ENCODE measurements around the gene GJA10.
"Not testable (repeated sequence)": the region's sequence is repeated elsewhere in the genome, so short reads cannot be mapped to it uniquely, and the experiment has no call there.

GJA10 gene

DNA sequence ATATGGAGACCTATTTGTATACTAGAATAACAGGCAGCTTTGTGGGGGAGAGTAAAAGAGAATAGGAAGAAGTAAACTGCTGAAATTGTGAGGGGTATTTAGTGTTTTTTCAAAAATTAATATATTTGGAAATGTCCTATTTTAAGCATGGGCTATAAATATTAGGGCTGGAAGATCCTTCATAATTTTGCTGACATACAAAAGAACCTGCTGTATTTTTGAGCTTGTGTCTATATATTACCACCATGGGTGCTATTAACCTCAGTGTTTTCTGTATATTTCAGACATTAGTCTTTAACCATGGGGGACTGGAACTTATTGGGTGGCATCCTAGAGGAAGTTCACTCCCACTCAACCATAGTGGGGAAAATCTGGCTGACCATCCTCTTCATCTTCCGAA lies at the start of gene GJA10:
TSS of gene GJA10 (plus strand) at position 301 of the 400 bp plus-strand sequence. CDS start at position 301, 0 bp downstream.
- no peak for DNase-seq (ENCODE audit: low read depth)

DNA sequence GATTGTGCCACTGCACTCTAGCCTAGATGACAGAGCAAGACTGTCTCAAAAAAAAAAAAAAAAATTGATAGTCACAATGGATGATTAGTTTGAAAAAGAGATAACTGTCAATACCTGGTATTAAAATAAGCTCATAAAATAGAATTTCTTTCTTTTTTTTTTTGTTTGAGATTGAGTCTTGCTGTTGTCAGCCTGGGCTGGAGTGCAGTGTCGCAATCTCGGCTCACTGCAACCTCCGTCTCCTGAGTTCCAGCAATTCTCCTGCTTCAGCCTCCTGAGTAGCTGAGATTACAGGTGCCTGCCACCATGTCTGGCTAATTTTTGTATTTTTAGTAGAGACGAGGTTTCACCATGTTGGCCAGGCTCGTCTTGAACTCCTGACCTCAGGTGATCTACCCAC lies 46.8 kb upstream of the GJA10 start:
- DNase-seq (ENCODE audit: low read depth) = not testable (repeated sequence)

DNA sequence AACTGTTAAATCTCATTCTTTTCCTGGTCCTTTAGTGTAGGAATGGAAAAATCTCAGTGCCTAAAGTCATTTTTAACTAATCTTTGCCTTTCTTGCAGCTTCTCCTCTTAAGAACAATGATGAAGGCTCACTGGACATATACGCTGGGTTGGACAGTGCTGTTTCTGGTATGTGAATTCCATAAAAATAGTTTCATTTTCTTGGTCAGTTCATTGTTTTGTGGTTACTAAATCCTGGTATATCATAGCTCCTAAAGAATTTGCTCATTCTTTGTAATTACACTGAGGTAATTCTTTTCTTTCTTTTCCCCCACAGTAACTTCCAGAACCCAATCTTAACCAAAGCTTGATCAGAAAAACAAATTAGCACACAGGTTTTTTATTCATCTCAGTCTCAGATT lies 41.2 kb upstream of the GJA10 start:
- DNase-seq (ENCODE audit: low read depth) = no peak

DNA sequence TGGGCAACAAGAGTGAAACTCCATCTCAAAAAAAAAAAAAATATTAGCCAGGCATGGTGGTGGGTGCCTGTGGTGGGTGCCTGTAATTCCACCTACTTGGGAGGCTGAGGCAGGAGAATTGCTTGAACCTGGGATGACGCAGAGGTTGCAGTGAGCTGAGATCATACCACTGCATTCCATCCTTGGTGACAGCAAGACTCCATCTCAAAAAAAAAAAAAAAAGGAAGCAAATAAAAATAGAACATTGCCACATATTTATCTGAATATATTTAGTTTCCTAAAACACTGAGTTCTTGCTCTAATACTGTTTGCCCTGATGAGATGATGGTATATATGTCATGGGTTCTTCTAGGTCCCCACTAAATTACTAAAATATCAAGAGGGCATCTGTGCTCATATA lies 36.2 kb upstream of the GJA10 start:
- no peak for DNase-seq (ENCODE audit: low read depth)

DNA sequence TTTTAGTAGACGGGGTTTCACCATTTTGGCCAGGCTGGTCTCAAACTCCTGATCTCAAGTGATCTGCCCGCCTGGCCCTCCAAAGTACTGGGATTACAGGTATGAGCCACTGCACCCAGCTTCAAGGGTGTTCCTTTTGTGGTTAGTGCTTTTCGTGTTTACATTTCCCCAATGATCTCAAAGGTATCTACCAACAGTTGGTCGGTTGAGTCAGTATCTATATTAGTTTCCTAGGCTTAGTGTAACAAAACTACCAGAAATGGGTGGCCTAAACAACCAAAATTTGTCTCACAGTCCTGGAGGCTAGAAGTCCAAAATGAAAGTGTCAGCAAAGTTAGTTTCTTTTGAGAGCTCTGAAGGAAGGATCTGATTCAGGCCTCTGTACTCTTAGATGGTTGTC lies 34.5 kb upstream of the GJA10 start:
- no peak for DNase-seq (ENCODE audit: low read depth)

DNA sequence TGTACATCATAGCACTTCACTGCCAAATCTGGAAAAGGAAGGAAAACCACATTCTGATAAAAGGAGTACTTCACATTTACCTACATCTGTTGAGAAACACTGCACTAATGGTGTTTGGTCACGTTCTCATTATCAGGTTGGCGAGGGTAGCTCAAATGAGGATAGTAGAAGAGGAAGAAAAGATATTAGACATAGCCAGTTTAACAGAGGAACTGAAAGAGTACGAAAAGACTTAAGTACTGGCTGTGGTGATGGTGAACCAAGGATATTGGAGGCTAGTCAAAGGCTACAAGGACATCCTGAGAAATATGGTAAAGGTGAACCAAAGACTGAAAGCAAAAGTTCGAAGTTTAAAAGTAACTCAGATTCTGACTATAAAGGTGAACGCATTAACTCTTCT lies 32.0 kb upstream of the GJA10 start:
- no peak for DNase-seq (ENCODE audit: low read depth)

DNA sequence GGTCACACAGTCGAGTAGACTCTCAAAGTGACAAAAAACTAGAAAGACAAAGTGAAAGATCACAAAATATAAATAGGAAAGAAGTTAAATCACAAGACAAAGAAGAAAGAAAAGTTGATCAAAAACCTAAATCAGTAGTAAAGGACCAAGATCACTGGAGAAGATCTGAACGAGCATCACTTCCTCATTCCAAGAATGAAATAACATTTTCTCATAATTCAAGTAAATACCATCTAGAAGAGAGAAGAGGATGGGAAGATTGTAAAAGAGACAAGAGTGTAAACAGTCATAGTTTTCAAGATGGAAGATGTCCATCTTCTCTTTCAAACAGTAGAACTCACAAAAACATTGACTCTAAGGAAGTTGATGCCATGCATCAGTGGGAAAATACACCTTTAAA lies 31.6 kb upstream of the GJA10 start:
- DNase-seq (ENCODE audit: low read depth) = no peak

DNA sequence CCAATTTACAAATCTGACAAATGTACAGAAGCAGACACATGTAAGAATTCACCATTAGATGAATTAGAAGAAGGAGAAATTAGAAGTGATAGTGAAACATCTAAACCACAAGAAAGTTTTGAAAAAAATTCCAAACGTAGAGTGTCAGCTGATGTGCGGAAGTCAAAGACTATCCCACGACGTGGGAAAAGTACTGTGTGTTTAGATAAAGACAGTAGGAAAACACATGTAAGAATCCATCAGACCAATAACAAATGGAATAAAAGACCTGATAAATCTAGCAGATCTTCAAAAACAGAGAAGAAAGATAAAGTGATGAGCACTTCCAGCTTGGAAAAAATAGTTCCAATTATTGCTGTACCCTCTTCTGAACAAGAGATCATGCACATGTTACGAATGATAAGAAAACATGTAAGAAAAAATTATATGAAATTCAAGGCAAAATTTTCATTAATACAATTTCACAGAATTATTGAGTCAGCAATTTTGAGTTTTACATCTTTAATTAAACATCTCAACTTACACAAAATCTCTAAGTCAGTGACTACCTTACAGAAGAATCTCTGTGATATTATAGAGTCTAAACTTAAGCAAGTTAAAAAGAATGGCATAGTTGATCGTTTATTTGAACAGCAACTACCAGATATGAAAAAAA lies 28.1 kb upstream of the GJA10 start:
- DNase-seq (ENCODE audit: low read depth) = no peak

DNA sequence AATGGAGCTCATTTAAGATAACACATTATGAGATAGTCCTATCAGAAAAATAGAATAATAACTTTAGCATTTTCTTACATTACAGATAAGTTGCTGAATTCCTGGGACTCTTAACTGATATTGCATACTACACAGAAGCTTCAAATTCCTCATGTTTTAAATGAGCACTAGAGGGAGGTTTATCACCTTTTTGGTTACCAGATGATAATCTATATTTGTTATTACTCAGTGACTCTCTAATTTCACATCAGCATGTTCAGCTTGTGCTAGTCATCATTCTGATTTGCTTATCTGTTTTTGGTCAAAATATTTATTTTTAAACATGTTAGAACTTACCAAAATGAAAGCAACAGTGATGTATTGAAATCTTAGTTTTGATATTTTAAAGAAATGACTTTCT lies 20.5 kb upstream of the GJA10 start:
- no peak for DNase-seq (ENCODE audit: low read depth)

DNA sequence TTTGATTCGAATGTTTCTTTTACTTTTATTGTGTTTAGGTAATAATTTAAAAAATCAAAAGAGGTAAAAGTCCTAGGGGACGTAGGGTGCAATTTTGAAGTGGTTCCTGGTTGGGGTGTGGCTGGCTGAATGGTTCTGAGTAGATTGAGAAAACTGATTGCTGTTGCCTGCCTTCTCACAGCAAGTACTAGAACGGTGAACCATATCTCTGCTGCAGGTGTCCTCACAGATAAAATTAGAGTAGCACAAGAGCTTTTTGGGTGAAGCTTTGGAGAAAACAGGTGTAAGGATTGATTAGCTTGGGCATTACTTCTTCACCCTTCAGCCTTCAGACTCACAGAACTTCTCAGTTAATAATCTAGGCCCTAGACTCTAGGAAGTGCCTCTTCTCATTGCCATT lies 19.8 kb upstream of the GJA10 start:
- DNase-seq (ENCODE audit: low read depth) = no peak

DNA sequence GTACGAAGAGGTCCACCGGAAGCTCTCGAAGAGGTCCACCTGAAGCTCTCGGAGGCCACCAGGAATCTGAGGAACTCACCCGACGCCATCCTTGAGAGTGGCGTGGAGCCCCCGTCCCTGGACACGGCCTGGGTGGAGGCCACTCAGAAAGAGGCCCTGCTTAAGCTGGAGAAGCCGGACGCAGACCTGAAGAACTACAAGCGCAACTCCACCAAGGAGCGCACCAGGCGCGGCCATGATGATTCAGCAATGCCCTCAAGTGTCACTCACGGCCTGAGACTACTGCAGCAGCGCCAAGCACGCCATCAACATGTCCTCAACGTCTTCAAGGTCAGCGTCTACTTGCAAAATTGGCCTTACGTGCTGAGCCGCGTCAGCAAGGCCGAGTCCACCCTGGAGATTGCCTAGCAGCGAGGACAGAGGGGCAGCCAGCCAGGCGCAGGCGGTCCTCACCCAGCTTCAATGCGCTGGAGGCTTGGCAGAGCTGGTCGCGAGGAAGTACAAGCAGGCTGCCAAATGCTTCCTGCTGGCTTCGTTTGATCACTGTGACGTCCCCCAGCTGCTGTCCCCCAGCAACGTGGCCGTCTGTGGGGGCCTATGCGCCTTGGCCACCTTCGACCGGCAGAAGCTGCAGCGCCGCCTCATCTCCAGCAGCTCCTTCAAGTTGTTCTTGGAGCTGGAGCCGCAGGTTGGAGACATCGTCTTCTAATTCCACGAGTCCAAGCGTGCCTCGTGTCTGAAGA lies 7.7 kb upstream of the GJA10 start:
- DNase-seq (ENCODE audit: low read depth) = no peak

DNA sequence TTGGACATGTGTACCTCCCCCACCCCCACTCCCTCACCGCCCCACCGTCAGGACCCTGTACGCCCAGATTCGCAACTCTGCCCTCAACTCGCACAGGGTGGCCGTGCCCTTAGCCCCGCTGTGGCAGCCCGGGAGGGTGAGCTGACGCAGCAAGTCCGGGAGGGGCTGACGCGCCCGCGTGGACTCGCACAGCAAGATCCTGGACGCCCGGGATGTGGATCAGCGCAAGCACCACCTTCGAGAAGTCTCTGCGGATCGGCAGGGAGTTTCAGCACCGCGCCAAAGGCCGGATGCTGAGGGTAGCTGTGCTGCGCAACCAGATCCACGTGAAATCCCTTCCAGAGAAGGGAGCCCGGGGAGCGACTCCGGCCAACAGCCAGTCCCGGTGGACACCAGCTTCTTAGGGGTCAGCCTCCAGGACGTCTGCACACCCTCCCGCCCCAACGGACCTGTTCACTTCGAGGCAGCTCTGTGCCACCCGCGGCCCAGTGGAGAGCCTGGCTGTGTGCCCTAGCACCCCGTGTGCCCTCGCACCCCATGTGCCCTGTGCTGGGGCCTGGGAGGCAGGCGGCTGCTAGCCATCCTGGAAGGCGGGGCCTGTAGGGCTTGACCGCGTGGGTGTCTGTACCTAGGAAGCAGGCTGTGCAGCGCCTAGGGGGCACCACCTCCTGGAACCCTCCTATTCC lies 6.7 kb upstream of the GJA10 start:
- no peak for DNase-seq (ENCODE audit: low read depth)

DNA sequence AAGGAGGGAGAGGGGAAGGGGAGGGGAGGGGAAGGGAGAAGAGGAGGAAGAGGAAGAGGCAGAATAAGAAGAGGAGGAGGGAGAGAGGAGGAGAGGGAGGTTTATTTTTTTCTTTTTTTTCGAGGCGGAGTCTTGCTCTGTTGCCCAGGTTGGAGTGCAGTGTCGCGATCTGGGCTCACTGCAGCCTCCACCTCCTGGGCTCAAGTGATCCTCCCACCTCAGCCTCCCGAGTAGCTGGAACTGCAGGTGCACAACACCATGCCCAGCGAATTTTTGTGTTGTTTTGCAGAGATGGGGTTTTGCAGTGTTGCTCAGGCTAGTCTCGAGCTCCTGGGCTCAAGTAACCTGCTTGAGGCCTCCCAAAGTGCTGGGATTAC lies 6.1 kb upstream of the GJA10 start:
- DNase-seq (ENCODE audit: low read depth) = no peak

DNA sequence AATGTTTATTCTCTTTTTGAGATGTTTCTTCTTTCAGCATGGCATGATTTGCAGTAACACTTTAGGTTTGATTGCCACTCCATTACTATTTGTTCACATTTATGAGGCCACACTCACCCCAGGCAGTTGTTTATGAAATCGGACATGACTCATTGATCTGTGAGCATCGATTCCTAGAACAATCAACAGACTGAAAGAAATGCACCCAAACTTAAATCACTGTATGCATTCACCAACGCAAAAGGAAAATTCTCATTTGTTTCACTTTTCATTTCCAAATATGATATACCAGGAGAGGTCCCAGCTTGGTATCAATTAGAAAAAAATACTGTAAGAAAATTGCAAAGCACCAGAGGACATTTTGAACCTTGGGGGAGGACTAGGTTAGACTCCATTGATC lies 5.4 kb upstream of the GJA10 start:
- no peak for DNase-seq (ENCODE audit: low read depth)

DNA sequence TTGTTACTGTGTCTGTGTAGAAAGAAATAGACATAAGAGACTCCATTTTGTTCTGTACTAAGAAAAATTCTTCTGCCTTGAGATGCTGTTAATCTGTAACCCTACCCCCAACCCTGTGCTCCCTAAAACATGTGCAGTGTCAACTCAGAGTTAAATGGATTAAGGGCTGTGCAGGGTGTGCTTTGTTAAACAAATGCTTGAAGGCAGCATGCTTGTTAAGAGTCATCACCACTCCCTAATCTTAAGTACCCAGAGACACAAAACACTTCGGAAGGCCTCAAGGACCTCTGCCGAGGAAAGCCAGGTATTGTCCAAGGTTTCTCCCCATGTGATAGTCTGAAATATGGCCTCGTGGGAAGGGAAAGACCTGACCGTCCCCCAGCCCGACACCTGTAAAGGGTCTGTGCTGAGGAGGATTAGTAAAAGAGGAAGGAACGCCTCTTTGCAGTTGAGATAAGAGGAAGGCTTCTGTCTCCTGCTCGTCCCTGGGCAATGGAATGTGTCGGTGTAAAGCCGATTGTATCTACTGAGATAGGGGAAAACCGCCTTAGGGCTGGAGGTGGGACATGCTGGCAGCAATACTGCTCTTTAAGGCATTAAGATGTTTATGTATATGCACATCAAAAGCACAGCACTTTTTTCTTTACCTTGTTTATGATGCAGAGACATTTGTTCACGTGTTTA lies 3.3 kb upstream of the GJA10 start:
- not testable (repeated sequence) for DNase-seq (ENCODE audit: low read depth)

DNA sequence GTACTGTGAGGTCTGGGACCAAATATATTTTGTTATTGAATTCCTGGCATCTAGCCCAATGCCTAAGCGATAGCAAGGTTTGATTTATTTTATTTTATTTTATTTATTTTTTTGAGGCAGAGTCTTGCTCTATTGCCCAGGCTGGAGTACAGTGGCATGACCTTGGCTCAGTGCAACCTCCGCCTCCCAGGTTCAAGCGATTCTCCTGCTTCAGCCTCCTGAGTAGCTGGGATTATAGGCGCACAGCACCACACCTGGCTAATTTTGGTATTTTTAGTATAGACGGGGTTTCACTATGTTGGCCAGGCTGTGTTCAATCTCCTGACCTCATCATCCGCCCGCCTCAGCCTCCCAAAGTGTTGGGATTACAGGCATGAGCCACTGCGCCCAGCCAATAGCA lies 1.7 kb upstream of the GJA10 start:
- not testable (repeated sequence) for DNase-seq (ENCODE audit: low read depth)

DNA sequence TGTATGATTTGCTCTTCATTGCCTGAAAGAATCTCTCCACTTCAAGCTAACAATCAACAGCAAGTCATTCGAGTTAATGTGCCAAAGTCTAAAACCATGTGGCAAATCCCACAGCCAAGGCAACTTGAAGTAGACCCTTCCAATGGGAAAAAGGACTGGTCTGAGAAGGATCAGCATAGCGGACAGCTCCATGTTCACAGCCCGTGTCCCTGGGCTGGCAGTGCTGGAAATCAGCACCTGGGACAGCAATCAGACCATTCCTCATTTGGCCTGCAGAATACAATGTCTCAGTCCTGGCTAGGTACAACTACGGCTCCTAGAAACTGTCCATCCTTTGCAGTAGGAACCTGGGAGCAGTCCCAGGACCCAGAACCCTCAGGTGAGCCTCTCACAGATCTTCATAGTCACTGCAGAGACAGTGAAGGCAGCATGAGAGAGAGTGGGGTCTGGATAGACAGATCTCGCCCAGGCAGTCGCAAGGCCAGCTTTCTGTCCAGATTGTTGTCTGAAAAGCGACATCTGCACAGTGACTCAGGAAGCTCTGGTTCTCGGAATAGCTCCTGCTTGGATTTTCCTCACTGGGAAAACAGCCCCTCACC lies 1.1 kb downstream of the GJA10 start:
- no peak for DNase-seq (ENCODE audit: low read depth)

DNA sequence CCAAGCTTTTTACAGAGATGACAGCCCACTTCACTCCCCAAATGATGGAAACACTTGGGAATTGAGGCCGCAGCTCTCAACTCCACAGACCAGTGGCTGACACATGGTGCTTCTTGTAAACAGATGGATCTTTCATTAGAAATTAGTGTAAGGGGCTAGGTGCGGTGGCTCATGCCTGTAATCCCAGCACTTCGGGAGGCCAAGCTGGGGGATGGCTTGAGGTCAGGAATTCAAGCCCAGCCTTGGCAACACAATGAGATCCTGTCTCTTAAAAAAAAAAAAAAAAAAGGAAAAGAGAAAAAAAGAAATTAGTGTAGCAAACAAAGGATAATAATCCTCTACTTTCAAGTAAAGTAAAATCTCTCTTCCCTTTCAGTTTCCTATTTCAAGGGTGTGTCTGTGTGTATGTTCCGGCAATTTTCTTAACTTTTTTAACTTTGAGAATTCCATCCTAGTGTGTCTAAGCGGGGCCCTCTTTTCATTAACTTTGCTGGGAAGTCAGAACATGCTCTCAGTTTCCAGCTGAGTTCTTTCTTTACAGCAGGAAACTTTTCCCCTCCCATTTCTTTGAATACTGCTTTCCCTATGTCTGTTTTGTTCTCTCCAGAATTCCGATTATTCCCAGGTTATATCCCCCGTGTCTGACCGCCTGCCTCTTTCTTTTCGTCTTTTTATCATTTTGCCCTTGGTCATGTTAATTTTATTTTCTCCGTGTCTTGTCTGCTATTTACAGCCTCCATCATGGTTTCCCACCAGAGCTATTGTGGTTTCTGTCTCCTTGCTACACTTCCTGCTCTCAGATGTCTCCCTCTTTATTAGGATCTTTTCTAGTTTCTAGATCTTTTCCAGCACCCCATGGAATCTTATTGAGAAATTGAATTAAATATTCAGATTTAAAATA lies 16.0 kb downstream of the GJA10 start:
- DNase-seq (ENCODE audit: low read depth) = not testable (repeated sequence)

DNA sequence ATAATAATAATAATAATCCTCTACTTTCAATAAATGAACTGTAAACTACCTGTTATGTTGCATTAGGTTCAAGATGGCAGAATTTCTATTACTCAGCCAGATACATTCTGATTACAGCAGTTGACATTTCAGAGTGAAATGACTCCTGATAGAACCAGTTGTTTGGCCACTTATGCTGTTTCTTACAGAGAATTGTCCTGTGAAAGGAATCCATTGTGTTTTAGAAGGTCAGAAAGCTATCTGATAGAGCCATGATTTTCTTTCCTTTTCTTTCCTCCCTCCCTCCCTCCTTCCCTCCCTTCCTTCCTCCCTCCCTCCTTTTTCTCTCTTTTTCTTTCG lies 16.6 kb downstream of the GJA10 start:
- DNase-seq (ENCODE audit: low read depth) = no peak

DNA sequence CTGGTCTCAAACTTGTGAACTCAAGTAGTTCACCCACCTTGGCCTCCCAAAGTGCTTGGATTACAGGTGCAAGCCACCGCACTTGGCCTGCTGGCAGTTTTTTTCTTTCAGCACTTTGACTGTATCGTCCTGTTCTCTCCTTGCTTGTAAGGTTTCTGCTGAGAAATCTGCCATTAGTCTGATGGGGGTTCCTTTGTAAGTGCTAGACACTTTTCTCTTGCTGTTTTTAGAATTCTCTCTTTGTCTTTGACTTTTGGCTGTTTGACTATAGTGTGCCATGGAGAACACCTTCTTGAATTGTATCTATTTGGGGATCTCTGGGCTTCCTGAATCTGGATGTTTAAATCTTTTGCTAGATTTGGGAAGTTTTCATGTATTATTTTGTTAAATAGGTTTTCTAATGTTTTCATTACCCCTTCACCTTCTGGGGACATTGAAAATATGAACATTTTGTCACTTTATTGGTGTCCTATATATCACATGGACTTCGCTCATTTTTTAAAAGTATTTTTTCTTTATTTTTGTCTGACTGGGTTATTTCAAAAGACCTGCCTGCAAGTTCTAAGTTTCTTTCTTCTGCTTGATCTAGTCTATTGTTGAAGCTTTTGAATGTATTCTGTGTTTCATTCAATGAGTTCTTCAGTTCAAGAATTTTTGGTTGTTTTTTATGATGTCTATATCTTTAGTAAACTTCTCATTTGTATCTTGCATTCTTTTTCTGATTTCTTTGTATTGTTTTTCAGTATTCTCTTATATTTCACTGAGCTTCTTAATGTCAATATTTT lies 22.1 kb downstream of the GJA10 start:
- DNase-seq (ENCODE audit: low read depth) = no peak

DNA sequence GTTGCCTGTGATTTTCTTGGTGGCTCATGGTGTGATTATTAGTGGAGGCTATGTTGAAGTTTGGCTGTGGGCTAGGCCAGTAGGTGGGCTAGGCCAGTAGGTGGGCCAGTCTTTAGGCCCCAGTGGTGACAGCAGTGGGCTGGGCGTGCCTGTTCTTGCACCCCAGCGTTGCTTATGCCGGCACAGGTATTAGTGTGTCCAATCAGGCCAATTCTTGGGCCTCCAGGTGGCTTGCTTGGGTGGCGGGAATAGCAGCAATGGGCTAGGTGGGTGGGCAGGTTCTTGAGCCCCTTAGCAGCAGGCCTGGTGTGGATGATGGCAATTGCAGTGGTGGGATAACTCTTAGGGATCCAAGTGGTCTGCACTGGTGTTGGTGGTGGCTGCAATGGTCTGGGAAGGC lies 22.9 kb downstream of the GJA10 start:
- no peak for DNase-seq (ENCODE audit: low read depth)
